NCI-H146 treated with DMSO at 0.1 percent for 48 hours (cell line): ENCODE measurements around the gene MMADHC.

Source experiments
- DNase-seq: peaks from one replicate; lab custom pipeline; 2025; ENCODE audit not compliant: unreplicated experiment; lab: John Stamatoyannopoulos, UW

The MMADHC gene

GRCh38 chr2:149587220-149587949, at the start of gene MMADHC:
TSS of gene MMADHC (minus strand) at chr2:149587775. CDS start at chr2:149587097, 678 bp downstream.
- DNase-seq, result peak; percentile 77

GRCh38 chr2:149634103-149634502, 46.5 kb upstream of the MMADHC start:
- DNase-seq, result no peak

- no peak for DNase-seq
Measured at GRCh38 chr2:149630445-149630844, 42.9 kb upstream of the MMADHC start.

- no peak for DNase-seq
Measured at GRCh38 chr2:149629026-149629425, 41.5 kb upstream of the MMADHC start.

- DNase-seq, result no peak
Measured at GRCh38 chr2:149627111-149627801, 39.7 kb upstream of the MMADHC start.

GRCh38 chr2:149625671-149626070, 38.1 kb upstream of the MMADHC start:
- no peak for DNase-seq

- DNase-seq, result no peak
Measured at GRCh38 chr2:149625271-149625670, 37.7 kb upstream of the MMADHC start.

GRCh38 chr2:149622343-149622742, 34.8 kb upstream of the MMADHC start:
- DNase-seq, result no peak

GRCh38 chr2:149617476-149617875, 29.9 kb upstream of the MMADHC start:
- DNase-seq, result no peak

GRCh38 chr2:149616681-149617456, 29.3 kb upstream of the MMADHC start:
- no peak for DNase-seq

GRCh38 chr2:149613704-149614103, 26.1 kb upstream of the MMADHC start:
- DNase-seq, result no peak

- no peak for DNase-seq
Measured at GRCh38 chr2:149612122-149612521, 24.5 kb upstream of the MMADHC start.

GRCh38 chr2:149611100-149611820, 23.7 kb upstream of the MMADHC start:
- no peak for DNase-seq

- DNase-seq, result no peak
Measured at GRCh38 chr2:149606251-149606811, 18.8 kb upstream of the MMADHC start.

GRCh38 chr2:149603248-149603647, 15.7 kb upstream of the MMADHC start:
- DNase-seq, result no peak

- DNase-seq, result no peak
Measured at GRCh38 chr2:149601141-149601796, 13.7 kb upstream of the MMADHC start.

- DNase-seq, result peak; percentile 67
Measured at GRCh38 chr2:149597668-149598326, 10.2 kb upstream of the MMADHC start.

- DNase-seq, result no peak
Measured at GRCh38 chr2:149597050-149597667, 9.6 kb upstream of the MMADHC start.

- no peak for DNase-seq
Measured at GRCh38 chr2:149596471-149596870, 8.9 kb upstream of the MMADHC start.
